MM.1S (cell line): ENCODE measurements around the gene SLAMF8.

Source experiments
- DNase-seq: peaks from one replicate; pipeline ENCODE4 v3.0.0-alpha.2; 2015
- H2AFZ ChIP-seq: fragments of 300-600 bp; sonication (generic); 2 replicates; pipeline ENCODE4 v1.6.0; 2016; ENCODE audit warnings: antibody characterized with exemption, low read length
- H3F3A ChIP-seq: fragments of 300-600 bp; sonication (generic); 2 replicates; pipeline ENCODE4 v1.6.1; 2016; ENCODE audit warnings: mild to moderate bottlenecking, antibody characterized with exemption, low read length, moderate library complexity, mixed read lengths; ENCODE audit not compliant: insufficient read depth
- H3K27ac ChIP-seq: fragments of 300-600 bp; sonication (generic); 2 replicates; pipeline ENCODE4 v1.5.1; 2016; ENCODE audit warnings: mild to moderate bottlenecking, low read length
- H3K27me3 ChIP-seq: fragments of 300-600 bp; sonication (generic); replicated peaks from 2 replicates; pipeline ENCODE4 v1.6.0; 2016; ENCODE audit warnings: low read length; ENCODE audit not compliant: insufficient read depth
- H3K36me3 ChIP-seq: fragments of 300-600 bp; sonication (generic); replicated peaks from 2 replicates; pipeline ENCODE4 v1.6.1; 2016; ENCODE audit warnings: mild to moderate bottlenecking, low read length, mixed read lengths; ENCODE audit not compliant: insufficient read depth
- H3K4me1 ChIP-seq: fragments of 300-600 bp; sonication (generic); 2 replicates; pipeline ENCODE4 v1.6.1; 2016; ENCODE audit warnings: low read length, mixed read lengths
- H3K4me2 ChIP-seq: fragments of 300-600 bp; sonication (generic); 2 replicates; pipeline ENCODE4 v1.6.0; 2016; ENCODE audit warnings: low read depth, low read length
- H3K4me3 ChIP-seq: fragments of 300-600 bp; sonication (generic); 2 replicates; pipeline ENCODE4 v1.5.1; 2016; ENCODE audit warnings: low read length, mixed read lengths
- H3K79me2 ChIP-seq: fragments of 300-600 bp; sonication (generic); 2 replicates; pipeline ENCODE4 v1.6.1; 2016; ENCODE audit warnings: mixed run types, low read length, mixed read lengths
- H3K9ac ChIP-seq: fragments of 300-600 bp; sonication (generic); 2 replicates; pipeline ENCODE4 v1.6.1; 2016; ENCODE audit warnings: low read length, mixed read lengths
- H3K9me2 ChIP-seq: fragments of 300-600 bp; sonication (generic); replicated peaks from 2 replicates; pipeline ENCODE4 v1.6.1; 2016; ENCODE audit warnings: mild to moderate bottlenecking, low read length, mixed read lengths; ENCODE audit not compliant: insufficient read depth
- H3K9me3 ChIP-seq: fragments of 300-600 bp; sonication (generic); replicated peaks from 2 replicates; pipeline ENCODE4 v1.6.1; 2016; ENCODE audit warnings: mild to moderate bottlenecking, low read length, mixed read lengths; ENCODE audit not compliant: insufficient read depth
- H4K20me1 ChIP-seq: fragments of 300-600 bp; sonication (generic); 2 replicates; pipeline ENCODE4 v1.6.1; 2016; ENCODE audit warnings: mild to moderate bottlenecking, low read length, moderate library complexity, mixed read lengths; ENCODE audit not compliant: insufficient read depth
- EZH2 ChIP-seq: fragments of 300-600 bp; sonication (generic); optimal IDR thresholded peaks from 2 replicates; pipeline ENCODE3; 2017; ENCODE audit warnings: low read depth, mild to moderate bottlenecking, antibody characterized with exemption, low read length, mixed read lengths
- EZH2phosphoT487 ChIP-seq: fragments of 300-600 bp; sonication (generic); IDR thresholded peaks from 2 replicates; pipeline ENCODE4 v1.6.1; 2018; ENCODE audit warnings: antibody characterized with exemption, low read length
- TF ChIP-seq, protein P1 (sequence below): fragments of 300-600 bp; sonication (generic); IDR thresholded peaks from 2 replicates; pipeline ENCODE4 v1.5.1; 2016; ENCODE audit warnings: antibody characterized with exemption, low read length, mixed read lengths

SLAMF8 gene

DNA sequence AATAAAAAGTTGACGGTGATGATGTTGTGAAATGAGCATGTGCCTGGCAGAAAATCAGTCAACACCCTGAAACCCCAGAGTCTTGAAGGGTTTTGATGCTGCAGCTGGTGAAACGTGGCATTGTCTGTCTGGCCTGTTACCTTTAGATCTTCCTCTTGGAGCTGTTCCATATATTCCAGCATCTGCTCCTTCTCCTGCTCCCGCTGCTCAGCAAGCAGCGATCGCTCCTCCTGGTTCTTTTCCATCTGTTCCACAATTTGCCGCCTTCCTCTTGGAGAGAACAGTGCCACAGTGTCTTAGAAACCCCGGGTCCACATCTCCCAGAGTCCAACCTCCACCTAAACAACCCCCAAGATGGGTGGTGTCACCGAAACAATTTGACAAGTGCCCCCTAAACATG lies 57.6 kb downstream of the SLAMF8 start:
- Histone ChIP-seq H3K36me3 (no peaks in the 10 kb centered on the region), H3K4me1 (peaks cover 54% of the 10 kb centered on the region), H3K79me2 (no peaks in the 10 kb centered on the region), H3K9ac (no peak overlapping the region), H3K9me2 (no peaks in the 10 kb centered on the region), H3K9me3 (no peaks in the 10 kb centered on the region), H3F3A (peaks cover 22% of the 10 kb centered on the region), H3K27me3 (no peaks in the 10 kb centered on the region), H3K4me3 (no peak overlapping the region), H3K27ac (no peak overlapping the region), H2AFZ (no peak overlapping the region), H3K4me2 (no peak overlapping the region), H4K20me1 (no peaks in the 10 kb centered on the region)
- DNase-seq: no peak
- TF ChIP-seq EZH2 (no peak), EZH2phosphoT487 (no peak)
- TF ChIP-seq, protein P1, sequence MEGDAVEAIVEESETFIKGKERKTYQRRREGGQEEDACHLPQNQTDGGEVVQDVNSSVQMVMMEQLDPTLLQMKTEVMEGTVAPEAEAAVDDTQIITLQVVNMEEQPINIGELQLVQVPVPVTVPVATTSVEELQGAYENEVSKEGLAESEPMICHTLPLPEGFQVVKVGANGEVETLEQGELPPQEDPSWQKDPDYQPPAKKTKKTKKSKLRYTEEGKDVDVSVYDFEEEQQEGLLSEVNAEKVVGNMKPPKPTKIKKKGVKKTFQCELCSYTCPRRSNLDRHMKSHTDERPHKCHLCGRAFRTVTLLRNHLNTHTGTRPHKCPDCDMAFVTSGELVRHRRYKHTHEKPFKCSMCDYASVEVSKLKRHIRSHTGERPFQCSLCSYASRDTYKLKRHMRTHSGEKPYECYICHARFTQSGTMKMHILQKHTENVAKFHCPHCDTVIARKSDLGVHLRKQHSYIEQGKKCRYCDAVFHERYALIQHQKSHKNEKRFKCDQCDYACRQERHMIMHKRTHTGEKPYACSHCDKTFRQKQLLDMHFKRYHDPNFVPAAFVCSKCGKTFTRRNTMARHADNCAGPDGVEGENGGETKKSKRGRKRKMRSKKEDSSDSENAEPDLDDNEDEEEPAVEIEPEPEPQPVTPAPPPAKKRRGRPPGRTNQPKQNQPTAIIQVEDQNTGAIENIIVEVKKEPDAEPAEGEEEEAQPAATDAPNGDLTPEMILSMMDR: no peak
